SW480 (cell line): Measurements from ENCODE around the gene CD81.
"Not testable (repeated sequence)": the region's sequence is repeated elsewhere in the genome, so short reads cannot be mapped to it uniquely, and the experiment has no call there.

ENCODE experiments used
- DNase-seq: peaks from one replicate; pipeline ENCODE4 v3.0.0-alpha.2; 2016; ENCODE audit warnings: low spot score

Gene CD81

GRCh38 chr11:2376751-2377451 is at the start of gene CD81:
CD81 (plus strand) TSS chr11:2377310; CDS start chr11:2377550, 240 bp downstream.
- DNase-seq, result no peak

GRCh38 chr11:2328021-2328420 is 49.1 kb upstream of the CD81 start:
- DNase-seq, result no peak

DNA sequence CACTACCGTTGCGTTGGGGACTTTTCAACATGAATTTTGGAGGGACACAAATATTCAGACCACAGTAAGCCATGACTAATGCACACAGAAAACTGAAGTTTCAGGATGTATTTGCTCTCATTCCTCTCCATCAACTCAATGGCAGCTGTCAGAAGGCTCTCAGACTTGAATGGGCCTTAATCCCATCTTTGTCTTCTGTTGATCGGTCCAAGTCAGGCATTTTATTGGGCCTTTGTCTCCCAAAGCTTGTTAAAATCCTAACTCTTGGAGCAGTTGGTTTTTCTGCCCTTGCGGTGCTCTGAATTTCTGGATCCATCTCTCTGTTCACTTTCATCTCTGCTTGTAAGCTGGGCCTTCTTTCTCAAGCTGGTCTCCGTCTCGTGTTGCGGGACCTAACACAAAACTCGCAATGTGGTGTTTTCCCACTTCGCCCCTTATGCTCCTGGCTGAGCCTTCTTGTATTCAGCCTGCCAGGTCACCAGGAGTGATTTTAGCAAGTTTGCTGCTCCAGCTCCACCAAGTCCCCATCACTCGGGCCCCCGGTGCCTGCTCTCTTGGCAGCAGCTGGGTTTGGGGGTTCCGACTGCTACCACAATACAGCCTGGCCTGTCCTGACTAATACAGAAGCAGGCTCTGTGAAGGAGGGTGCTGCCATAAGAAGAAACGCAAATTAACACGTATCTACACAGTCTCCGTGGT is 48.3 kb upstream of the CD81 start:
- DNase-seq, result no peak

- DNase-seq, result no peak
Observed at GRCh38 chr11:2329551-2329950, 47.6 kb upstream of the CD81 start.

- no peak for DNase-seq
Observed at GRCh38 chr11:2330696-2331095, 46.4 kb upstream of the CD81 start.

DNA sequence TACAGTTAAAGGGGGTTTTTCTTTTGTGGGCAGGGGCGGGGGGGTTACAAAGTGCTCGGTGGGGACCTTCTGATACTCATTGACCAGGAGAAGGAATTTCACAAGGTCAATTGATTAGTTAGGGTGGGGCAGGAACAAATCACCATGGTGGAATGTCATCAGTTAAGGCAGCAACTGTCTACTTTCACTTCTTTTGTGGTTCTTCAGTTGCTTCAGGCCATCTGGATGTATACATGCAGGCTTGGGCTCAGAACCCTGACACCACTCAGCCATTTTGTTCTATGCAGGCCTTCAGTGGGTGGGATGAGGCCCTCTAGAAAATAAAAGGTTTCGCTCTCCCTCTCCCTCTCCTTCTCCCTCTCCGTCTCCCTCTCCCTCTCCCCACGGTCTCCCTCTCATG is 45.7 kb upstream of the CD81 start:
- no peak for DNase-seq

DNA sequence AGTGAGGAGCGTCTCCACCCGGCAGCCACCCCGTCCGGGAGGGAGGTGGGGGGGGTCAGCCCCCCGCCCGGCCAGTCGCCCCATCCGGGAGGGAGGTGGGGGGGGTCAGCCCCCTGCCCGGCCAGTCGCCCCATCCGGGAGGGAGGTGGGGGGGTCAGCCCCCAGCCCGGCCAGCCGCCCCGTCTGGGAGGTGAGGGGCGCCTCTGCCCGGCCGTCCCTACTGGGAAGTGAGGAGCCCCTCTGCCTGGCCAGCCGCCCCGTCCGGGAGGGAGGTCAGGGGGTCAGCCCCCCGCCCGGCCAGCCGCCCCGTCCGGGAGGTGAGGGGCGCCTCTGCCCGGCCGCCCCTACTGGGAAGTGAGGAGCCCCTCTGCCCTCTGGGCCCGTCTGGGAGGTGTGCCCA is 44.5 kb upstream of the CD81 start:
- DNase-seq, result not testable (repeated sequence)

GRCh38 chr11:2333486-2334205 is 43.5 kb upstream of the CD81 start:
- DNase-seq, result not testable (repeated sequence)

DNA sequence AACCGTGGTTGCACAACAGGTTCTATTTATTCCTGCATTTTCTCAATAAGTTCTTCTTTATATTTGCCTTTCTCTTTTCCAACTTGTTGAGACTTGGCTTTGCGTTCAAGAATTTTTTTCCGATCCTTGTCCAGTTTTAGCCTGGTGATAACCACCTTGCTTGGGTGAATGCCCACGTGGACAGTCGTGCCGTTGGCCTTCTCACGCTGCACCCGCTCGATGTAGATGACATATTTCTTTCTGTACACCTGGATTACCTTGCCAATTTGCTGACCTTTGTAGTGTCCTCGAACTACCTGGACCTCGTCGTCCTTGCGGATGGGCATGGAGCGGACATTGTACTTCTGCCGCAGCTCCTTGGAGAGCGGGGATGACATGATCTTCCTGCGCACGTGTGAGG is 41.8 kb upstream of the CD81 start:
- DNase-seq, result not testable (repeated sequence)

GRCh38 chr11:2338760-2339159 is 38.4 kb upstream of the CD81 start:
- not testable (repeated sequence) for DNase-seq

DNA sequence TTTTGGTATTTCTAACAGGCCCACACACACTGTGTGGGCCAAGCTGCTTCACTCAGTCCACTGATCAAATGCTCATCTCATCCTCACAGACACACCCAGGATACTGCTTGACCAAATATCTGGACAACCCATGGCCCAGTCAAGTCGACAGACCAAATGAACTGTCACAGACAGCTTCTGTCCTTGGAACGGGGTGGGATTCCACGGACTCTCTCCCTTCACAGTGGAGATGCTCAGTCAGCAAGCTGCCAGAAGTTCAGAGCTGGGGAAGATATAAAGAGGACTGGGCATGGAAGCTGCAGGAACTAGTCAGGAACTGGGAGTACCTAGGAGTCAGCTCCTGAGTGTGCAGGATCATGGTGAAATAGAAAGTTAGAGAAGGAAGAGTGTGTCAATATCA is 34.6 kb upstream of the CD81 start:
- no peak for DNase-seq

- no peak for DNase-seq
Observed at GRCh38 chr11:2342981-2343380, 34.1 kb upstream of the CD81 start.

GRCh38 chr11:2343502-2343901 is 33.6 kb upstream of the CD81 start:
- DNase-seq, result no peak

DNA sequence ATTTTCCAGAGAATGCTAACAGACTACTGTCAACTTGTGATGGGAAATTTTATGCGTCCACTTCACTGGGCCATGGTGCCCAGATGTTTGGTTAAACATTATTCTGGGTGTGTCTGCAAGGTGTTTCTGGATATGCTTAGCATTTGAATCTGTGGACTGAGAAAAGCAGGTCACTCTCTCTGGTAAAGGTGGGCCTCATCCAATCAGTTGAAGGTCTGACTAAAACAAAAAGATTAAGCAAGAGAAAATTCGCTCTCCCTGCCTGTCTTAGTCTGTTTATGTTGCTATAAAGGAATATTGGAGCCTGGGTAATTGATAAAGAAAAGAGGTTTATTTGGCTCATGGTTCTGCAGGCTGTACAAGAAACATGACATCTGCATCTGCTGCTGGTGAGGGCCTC is 32.1 kb upstream of the CD81 start:
- no peak for DNase-seq

DNA sequence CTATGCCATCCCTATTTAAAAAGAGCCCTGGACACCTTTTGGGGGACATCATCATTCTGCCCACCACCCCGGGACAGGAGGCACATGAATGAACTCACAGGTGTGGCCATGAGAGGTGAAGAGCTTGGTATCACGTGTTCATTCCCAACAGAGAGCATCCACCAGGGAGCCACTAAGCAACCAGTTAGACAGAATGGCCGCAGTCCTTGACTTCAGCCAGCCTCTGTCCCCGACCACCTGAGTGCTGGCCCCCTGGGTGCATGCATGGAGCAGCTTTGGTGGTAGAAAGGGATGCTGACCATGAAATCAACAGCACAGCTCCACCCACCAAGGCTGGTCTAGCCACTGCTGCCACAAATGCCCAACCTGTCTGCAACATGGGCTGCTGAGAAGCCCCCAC is 31.1 kb upstream of the CD81 start:
- no peak for DNase-seq

DNA sequence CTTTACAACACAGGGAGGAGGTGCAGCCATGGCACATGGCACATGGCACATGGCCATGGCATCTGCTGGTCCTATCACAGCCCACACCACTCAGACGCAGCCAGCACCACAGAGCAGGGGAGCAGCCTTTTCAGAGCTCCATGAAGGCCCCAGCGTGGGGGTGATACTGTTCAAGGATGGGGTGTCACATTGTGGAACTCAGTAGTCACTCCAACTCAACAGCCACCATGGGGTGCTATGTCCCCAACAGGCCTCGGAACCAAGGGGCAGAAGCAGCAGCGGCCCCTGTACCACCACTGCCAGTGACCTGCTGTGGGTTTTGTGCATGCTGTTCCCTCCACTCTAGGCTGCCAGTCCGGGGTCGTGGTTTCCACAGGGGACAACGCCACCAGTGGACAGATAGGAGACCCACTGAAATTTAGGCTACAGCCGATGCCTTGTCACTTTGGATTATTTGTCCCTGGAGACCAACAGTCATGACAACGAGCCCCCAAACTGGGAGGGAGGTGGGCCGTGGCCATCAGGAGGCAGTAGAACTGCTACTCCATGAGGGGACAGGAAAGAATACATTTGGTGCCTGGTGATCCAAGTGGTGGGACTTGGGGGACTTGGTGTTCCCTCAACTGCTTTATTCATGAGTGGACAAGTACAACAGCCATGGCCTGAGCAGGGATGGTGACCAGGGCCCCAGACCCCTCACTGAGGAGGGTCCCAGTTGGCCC is 30.4 kb upstream of the CD81 start:
- DNase-seq, result no peak

GRCh38 chr11:2347308-2347830 is 29.7 kb upstream of the CD81 start:
- DNase-seq, result no peak

GRCh38 chr11:2348986-2349385 is 28.1 kb upstream of the CD81 start:
- DNase-seq, result no peak

- DNase-seq, result no peak
Observed at GRCh38 chr11:2351701-2352100, 25.4 kb upstream of the CD81 start.

- no peak for DNase-seq
Observed at GRCh38 chr11:2352420-2352819, 24.7 kb upstream of the CD81 start.

DNA sequence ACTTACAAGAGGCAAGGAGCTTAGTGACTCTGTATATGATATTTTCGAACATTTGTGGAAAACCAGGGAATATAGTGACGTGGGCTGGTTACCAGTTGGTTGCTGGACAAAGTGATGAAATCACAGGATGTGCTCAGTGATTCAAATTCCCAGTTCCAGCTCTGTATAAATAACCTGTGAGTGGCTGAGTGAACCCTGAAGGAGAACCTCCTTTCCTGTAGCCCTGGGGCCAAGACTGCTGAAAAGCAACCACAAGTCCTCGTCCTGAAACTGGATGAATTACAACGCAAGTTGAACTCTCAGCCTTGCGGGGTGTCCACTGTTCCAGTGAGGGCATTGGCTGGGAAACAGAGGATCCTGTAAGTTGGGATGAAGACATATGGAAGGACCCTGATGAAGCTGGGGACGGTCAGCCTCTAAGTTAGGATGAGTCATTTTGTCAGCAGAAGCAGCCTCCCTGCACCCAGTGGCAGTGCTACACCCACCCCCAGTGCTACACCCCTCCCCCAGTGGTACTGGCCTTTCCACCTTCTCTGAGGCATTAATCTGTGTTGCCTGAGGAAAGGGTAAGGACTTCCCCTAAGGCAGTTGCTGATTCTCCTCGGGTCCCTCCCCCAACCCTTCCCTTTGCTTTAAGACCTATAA is 22.0 kb upstream of the CD81 start:
- DNase-seq, result no peak

- no peak for DNase-seq
Observed at GRCh38 chr11:2357246-2357645, 19.9 kb upstream of the CD81 start.
